Stimulated activated CD4-positive, alpha-beta T cell treated with anti-CD3 and anti-CD28 coated beads, Interleukin-4, amount 100 ng/mL, for 4 hours (primary cell): ENCODE data around the gene INF2.
"Not testable (repeated sequence)": the region's sequence is repeated elsewhere in the genome, so short reads cannot be mapped to it uniquely, and the experiment has no call there.

Experiments
- DNase-seq, 2 experiments: peaks; one replicate each; pipeline ENCODE4 v3.0.0-alpha.2; 2020

The INF2 gene

DNA sequence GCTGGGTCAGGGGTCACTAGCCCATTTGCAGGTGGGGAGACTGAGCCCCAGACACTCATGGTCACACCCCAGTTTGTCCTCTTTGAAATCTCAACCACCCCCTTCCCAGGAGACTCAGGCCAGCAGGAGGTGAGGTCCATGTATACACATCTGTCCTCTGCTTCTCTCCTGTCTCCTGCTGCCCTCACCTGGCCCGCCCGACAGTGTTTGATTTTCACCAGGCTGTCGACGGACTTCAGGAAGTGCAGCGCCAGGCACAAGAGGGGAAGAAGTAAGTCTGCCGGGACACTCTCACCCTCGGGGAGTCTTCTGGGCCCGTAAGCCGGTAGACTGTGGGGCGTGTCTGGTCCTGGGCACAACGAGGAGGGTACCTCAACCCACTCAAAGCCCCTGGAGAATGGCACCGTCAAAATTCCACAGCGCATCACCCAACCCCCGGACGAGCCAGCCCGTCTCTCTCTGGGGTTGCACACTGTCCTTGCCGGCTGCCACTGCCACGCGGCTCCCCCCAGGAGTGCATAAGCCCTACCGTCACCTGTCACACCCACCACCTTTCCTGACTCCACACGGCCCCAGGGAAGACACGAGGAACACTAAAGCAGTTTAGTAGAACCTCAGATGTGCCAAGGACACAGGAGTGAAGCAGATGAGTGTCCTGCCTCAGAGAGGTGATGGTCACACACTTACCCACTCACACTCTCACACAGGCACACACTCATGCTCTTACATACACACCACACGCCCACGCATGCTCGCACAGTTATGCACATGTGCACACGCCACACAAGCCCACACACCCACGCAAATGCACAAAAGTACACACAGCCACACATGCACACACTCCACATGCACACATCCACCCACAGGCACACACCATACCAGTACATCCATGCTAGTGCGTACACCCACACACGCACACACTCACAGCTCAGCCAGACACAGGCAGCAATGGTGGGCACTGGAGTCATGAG lies 50.4 kb downstream of the INF2 start:
- no peak for DNase-seq

DNA sequence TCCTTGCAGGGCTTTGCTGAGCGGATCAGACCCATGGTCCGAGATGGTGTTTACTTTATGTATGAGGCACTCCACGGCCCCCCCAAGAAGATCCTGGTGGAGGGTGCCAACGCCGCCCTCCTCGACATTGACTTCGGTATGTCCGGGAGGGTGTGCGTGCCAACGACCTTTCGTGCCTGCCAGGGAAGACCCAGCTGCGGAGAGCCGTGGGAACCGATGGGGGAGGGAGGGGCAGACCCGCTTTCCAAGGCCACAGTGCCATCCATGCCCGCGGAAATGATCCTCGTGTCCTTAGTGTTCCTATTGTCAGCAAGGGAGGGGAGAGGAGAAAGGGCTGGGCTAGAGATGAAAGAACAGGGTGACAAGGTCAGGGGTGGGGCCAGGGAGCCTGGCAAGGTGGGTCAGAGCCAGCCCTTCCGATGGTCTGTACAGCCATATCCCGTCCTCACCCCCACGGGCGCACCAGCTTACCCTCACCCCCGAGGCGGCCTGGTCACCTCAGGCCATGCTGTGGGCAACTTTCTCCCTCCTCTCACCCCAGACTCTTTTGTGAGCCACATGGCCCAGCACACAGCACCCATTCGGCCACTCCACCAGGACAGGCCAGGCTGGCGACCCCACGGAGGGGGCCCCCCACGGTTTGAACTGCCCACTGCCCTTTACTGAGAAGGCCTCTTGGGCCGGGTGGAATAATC lies 51.8 kb downstream of the INF2 start:
- DNase-seq, result no peak

DNA sequence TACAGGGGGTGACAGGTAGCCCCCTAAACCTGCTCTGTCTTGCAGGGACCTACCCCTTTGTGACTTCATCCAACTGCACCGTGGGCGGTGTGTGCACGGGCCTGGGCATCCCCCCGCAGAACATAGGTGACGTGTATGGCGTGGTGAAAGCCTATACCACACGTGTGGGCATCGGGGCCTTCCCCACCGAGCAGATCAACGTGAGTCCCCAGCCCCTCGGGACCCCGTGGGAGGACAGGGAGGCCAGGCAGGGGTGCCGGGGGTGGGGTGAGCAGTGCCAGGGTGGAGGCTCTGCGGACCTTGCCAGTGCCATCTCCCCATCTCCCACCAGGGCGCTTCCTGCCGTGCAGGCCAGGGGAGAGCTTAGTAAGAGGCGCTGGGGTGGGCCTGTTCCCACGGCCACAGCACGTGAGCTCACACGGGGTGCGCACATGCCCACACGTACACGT lies 52.4 kb downstream of the INF2 start:
- no peak for DNase-seq

DNA sequence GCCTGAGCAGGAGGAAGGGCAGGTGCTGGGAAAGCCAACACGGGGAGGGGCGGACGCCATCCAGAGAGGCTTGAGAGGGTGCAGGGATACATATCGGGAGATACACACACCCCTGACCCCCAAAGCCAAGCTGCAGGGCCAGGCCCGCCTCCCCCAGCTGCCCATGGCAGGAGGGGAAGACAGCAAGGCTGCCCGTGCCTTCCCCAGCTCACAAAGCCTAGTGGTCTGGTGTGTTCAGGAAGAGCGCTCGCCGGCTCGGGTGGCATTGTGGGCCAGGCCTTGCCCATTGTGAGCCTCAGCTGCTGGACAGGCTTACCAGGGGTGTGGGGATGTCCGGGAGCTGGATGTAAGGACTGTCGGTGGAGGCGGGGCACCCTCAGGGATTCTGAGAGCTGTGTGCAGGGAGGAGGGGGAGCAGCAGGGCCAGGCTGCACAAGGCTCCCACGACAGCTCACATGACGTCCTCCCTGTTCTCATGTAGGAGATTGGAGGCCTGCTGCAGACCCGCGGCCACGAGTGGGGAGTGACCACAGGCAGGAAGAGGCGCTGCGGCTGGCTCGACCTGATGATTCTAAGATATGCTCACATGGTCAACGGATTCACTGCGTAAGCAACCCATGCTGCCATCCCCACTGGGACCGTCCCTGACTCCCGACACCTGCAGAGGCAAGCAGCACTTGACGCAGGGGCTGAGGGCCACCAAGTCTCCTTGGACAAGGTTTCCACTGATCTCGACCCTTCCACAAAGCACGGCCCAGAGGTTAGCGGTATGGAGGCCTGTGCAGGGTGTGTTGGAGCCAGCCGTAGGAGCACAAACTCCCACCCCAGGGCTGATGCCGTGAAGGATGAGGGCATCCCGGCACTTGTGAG lies 53.4 kb downstream of the INF2 start:
- DNase-seq, result no peak

DNA sequence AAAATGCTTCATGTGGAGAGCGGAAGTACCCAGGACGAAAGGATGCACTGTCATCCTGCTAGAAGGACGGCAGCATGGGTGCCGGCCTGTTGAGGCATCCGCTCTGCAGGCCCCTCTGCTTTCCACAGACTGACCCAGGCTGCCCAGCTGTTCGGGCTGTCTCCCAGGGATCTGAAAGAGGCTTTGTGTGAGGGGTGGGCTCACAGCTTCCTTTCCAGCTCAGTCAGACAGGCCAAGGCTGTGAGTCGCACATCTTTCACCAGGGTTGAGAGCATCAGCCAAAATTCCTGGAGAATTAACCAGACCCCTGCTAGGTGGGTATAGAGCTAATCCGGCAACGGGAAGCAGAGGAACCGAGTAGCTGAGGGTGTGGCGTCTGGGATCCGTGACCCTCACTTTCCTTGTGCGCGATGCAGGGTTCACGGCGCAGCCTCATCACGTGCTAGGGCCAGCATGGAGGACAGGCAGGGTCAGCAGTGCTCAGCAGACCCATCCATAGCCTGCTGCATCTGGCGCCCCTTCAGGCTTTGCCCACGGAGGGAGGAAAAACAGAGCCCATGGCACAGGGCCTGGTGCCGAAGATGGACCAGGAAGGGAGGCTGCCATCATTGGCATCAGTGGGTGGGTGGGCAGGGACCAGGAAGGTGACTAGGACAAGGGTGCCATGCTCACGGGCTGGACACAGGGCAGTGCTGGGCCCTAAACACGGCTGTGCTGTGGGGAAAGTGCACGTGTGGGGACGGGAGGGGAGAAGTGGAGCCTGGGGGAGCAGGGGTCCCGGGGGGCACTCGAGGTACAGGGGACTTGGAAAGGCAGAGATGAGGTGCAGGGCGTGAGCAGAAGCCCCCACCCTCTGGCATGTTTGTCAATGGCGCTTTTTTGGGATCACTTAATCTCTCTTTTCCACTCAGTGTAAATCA lies 54.3 kb downstream of the INF2 start:
- no peak for DNase-seq

DNA sequence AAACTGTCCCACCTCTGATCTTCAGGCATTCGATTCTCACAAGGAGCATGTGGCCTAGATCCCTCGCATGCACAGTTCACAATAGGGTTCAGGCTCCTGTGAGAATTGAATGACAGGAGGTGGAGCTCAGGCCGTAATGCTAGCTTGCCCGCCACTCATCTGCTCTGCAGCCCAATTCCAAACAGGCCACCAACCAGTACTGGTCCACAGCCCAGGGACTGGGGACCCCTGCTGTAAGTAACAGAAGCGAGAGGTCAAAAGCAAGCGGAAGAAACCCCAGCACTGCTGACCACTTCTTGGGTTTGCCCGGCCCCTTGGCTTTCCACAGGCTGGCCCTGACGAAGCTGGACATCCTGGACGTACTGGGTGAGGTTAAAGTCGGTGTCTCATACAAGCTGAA lies 55.1 kb downstream of the INF2 start:
- DNase-seq, result no peak

DNA sequence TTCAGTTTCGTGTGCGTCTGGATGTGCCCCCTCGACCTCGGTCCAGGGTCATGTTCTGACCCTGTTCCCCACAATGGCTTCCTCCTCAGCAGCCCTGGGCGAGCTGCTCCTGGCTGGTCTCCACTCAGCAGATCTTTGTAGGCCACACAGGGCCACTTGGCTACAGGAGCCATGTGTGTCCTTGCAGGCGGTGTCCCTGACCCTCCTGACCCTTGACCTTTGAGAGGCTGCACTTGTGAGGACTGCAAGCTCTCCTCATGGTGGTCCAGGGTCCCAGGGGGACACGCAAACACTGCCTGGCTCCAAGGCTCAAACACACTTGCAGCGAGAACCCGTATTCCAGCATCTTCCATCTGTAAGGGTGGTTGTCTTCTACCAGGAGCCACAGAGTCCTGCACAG lies 56.0 kb downstream of the INF2 start:
- no peak for DNase-seq

DNA sequence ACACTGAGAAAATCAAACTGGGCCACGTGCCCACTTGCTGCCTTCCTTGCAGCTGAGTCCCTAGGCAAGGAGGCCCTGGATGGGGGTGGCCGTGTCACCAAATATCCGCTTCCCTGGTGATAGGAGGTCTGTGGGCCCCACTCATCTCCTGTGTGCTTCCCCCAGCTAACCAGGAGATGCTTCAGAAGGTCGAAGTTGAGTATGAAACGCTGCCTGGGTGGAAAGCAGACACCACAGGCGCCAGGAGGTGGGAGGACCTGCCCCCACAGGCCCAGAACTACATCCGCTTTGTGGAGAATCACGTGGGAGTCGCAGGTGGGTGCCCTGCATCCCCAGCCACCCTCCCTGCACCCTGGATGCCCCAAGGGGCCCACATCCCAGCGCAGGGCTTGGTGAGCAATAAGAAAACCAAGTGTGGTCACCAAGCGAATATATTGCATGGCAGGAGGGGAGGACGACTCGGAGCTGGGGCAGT lies 56.7 kb downstream of the INF2 start:
- DNase-seq, result no peak

DNA sequence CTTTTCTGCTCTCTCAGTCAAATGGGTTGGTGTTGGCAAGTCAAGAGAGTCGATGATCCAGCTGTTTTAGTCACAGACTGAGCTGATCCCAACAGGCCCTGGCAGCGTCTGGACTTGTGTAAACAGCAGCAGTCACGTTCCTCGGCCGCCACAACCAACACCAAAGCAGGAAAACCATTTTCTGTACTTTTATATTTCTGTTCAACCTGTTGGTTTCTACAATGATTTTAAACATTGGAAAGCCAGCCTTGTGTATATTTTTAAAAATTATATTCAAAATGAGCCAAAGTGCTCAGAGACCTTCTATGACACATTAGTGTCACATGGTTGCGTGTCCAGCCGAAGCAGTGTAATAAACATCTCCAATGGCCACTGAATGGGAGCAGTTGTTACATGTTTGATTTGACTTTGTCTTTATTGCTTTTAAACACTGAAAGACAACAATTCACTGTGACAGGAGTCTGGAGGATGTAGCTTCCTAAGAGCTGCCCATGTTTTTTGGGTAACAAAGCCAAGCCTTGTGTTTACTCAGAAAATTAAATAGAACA lies 57.6 kb downstream of the INF2 start:
- DNase-seq, result no peak

DNA sequence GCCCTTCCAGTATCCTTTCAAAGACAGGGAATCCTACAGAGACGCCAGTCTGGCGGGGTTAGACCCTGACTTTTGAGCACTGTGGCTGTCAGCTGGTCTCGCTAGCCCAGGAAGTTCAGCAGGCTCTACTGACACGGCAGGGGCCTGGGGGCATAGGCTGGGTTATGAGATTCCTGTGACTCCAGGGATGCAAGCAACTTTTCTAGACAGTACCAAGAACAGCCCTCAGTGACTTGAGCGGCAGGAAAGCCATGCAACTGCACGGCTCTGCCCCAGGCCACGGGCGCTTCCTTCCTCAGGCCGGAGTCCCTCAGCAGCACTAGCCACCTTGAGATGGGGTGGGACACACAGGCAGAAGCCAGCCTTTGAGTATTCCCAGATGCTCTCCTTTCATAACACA lies 58.5 kb downstream of the INF2 start:
- DNase-seq, result no peak

DNA sequence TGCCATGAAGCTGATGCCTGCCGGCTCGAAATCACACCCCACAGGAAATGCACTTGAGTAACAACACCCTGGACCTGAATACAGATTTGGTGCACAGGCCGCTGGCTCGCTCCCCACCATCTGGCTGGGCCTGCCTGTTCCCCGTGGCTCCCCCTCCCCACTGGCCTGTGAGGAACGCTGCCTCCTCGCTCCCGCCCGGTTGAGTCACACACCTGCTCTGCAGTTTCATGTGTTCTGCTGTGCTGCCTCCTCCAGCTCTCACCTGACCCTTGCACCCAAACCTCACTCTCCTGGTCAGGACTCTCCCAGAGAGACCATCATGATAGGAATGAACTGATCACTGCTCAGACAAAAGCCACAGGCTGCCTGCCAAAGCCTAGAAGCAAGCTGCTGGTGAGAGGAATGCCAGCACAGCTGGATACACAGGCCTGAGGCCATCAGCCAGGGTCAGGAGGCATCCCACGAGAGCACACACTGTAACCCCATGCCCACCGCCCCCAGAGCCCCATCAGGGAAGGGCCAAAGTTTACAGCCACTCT lies 59.8 kb downstream of the INF2 start:
- DNase-seq, result no peak

DNA sequence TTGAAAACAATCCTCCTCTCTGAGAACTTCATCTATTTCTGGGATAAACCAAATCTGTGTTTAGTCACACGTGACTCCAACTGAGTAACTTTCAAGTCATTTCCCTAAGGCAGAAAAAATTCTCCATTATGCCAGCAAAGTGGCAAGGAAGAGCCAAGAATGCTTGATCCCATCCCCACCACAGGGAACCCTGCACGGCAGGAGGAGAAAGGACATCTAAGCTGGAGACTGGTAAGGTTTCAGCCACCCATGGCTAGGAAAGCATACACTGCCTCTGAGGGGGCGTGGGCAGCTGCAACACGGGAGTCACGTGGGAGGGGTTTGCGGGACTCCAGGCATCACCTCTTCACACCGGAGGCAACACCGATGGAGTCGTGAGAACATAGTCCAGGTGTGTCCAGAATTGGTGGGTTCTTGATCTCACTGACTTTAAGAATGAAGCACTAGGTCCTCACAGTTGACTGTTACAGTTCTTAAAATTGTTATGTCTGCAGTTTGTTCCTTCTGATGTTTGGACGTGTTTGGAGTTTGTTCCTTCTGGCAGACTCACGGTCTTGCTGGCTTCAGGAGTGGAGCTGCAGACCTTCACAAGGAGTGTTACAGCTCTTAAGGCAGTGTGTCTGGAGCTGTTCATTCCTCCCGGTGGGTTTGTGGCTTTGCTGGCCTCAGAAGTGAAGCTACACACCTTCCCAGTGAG lies 60.8 kb downstream of the INF2 start:
- DNase-seq, result no peak

DNA sequence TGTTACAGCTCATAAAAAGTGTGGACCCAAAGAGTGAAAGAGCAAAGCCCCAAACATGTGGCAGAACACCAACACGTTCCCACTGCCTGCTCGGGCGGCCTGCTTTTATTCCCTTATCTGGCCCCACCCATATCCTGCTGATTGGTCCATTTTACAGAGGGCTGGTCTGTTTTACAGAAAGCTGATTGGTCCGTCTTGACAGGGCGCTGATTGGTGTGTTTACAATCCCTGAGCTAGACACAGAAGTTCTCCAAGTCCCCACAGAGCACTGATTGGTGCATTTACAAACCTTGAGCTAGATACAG lies 61.3 kb downstream of the INF2 start:
- not testable (repeated sequence) for DNase-seq

DNA sequence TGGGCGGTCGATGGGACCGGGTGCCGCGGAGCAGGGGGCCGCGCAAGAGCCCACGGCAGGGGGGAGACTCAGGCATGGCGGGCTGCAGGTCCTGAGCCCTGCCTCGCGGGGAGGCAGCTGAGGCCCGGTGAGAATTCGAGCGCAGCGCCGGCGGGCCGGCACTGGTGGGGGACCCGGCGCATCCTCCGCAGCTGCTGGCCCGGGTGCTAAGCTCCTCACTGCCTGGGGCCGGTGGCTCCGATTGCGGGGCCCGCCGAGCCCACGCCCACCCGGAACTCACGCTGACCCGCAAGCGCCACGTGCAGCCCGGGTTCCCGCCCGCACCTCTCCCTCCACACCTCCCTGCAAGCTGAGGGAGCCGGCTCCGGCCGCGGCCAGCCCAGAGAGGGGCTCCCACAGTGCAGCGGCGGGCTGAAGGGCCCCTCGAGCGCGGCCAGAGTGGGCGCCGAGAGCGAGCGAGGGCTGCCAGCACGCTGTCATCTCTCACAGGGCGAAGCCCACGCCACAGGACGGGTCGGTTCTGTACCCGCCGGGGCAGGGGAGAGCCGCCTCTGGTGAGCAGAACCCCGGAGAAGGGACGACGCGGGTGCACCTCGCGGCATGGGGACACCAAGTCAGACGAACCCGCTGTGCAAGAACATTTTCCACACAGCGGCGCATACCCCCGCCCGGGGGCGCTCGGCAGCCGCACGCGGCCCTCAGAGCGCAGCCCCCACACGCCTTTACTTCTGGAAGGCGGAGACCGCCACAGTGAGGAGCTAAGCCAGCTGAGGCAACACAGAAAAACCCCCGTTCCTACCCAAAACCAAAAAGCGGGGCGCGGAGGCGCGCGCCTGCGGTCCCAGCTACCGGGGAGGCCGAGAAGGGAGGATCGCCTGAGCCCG lies 62.4 kb downstream of the INF2 start:
- DNase-seq, result no peak

DNA sequence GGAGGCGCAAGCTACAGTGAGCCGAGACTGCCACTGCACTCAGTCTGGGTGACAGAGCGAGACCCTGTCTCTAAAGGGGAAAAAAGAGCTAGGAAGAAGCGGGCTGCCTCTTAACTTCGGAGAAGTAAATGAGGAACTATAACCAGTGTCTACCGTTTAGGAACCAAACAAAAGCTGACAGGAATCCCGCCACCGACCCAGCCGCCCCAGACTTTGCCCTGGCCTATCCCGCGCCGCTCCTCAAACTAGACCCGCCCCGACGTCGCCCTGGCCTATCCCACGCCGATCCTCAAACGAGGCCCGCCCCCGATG lies 63.0 kb downstream of the INF2 start:
- no peak for DNase-seq

DNA sequence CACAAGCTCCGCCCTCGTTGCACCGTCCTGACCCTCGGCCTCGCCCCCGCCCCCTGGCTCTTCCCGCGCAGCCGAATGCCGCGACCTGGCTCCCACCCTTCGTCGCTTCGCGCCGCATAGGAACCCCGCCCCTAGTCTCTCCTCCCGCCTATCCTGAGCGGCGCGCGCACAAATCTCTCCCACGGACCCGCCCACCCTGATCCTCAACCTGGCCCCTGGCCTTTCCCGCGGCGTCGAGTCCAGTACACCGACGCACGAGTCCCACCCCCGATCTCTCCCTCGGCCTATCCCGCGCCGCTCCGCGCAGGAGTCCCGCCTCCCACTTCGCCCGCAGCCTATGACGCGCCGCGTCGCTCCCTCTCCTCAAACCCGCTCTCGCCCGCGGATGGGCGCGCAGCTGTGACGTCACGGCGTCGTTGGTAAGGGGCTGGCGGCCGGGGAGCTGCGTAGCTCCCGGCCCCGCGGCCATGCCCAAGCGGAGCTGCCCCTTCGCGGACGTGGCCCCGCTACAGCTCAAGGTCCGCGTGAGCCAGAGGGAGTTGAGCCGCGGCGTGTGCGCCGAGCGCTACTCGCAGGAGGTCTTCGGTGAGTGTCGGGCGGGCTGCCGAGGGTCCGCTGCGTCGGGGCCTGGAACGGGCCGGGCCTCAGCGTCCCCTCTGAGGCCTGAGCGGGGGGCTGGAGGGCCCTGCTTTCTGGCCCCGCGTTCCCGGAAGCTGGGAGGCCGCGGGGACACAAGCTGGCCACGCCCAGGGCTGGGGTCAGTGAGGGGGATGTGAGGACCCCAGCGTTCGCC lies 63.5 kb downstream of the INF2 start, which contains the start of gene SIVA1:
SIVA1 (plus strand) TSS at position 413 of the 793 bp plus-strand sequence; CDS start at position 468, 55 bp downstream.
- DNase-seq, result peak; percentile 99 to 100

DNA sequence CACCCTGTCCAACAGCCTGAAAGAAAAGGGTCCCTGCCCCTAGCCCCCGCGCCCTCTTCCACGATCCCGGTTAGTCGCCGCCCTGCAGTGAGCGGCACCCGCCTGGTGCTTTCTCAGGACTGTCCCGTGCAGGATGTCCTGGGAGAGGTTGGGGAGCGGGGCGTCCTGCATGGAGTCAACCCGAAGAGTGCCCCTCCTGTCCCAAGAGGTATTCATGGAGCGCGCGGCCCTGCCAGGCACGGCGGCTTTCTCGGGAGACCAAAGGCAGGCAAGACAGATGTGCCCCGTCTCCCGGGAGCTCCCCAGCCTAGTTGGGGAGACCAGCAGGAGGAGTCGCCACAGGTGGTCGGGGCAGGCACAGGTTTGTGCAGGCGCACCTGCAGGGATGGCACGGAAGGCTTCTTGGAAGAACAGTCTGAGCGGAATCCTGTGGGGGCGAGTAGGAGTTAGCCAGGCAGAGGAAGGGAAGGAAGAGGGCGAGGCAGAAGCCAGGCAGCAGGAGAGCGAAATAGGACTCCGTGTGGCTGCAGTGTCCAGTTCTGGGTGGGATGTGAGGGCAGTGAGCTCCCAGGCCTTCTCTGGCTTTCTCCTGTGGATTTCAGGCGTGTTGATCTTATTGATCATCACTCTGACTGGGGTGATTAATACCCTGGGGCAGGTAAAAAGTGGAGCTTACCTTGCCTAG lies 64.3 kb downstream of the INF2 start:
- DNase-seq, result no peak

DNA sequence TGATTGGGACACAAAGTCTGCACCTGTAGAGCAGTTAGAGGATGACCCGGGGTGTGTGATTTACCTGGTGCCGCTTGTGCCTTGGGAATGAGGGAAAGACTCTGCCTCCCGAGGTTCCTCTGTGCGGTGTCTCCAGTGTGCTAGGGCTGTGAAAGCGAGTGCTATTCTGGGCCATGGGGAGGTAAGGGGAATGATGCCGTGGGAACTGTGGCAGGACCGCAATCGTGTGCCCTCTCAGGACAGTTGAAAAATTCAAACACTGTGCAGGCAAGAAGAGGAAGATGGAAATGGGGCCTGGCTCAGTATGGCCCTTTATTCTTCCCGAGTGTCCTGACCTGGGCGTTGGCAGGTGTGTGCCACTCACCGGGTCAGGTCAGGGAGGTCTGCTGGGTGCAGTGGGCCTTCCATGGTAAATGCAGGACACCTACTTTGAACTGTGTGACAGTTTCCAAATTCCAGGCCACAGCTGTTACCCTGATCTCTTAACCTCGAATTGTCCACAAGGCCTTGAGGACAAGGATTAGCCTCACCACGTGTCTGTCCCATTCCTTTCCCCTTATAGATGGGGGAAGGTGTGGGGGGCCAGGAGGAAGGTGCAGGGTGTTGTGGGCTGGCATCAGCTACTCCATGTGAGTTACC lies 64.9 kb downstream of the INF2 start:
- no peak for DNase-seq
